Head of caudate nucleus (tissue), 42 donors: ENCODE measurements around the gene GATB.

Experiments
- DNase-seq, 42 donors: peaks; one replicate each; pipeline versions ENCODE4 v3.0.0 to v3.0.0-alpha.2; 2020 to 2021; ENCODE audit warnings: mixed read lengths in 7 of 42
- intact Hi-C: fragments of 100-400 bp; cut with DNase I; formaldehyde crosslinking; loops from one replicate; pipeline ENCODE4 v1.15.0; 2022

Gene GATB

DNA sequence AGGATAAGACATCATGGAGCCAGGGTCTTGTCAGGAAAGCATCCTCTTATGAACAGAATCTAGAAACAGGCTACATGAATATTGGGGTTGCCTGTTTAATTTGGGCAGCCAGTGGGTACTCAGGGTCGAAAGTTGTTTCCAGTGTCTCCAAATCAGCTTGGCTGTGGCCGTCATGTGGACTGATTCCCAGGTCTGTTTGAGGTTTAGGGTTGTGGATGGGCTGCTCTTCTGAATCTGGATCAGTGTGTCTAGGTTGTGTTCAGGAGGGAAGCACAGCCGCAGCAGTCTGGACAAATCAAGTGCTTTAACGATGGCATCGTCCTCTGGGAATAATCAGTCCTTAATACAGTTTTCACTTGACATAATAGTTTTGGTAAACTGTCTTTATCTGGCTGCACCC lies 94.3 kb downstream of the GATB start:
- intact Hi-C loops, result no loop called here
- DNase-seq, result no peak

GRCh38 chr4:151665785-151666127 lies 95.1 kb downstream of the GATB start:
- intact Hi-C loops, result no loop called here
- DNase-seq, result no peak

DNA sequence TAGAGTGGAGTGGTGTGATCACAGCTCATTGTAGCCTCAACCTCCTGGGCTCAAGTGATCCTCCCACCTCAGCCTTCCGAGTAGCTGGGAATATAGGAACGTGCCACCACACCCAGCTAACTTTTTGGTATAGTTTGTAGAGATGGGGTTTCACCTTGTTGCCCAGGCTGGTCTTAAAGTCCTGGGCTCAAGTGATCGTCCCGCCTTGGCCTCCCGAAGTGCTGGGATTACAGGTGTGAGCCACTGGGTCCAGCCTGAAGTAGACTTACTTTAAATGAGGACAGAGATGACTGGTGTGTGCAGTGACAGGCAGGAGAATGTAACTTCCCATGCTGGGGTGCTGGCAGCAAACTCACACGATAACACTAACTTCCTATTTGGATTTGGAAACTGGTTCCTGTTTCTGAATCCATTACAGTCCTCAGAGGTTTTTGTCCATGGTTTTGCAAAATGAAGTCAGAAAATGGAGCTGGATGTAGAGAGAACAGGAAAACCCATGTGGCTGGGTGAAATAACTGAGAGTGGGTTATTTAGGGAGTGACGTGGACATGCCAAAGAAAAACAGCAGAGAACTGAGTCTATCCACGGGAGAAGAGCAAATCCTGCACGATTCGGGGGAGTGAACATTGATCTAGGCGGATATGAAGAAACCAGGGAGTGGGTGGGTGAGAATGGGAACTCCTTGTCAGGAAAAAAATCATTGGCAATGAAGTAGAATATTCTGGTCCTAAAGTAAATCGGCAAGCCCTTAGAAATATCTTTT lies 95.6 kb downstream of the GATB start:
- intact Hi-C loops, result no loop called here
- DNase-seq, result peak in 12 of 42 donors; percentile 14 to 66 (median 40)

DNA sequence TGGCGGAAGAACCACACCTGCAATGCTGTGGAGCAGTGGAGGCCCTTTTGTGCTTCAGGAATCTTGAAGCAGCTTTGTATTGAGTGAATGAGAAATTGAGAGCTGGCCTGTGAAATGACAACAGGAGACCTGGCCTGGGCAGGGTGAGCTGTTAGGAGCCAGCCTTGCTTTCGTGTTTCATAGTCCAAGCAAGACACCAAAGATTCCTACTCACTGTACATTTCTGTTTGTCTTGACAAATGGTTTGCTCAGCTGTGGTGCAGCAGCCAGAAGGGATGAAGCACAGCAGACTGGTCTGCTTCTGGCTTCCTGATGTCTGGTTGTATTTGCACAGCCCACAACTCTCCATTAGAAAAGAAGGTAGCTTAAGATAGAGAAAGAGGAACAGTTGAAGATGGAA lies 96.5 kb downstream of the GATB start:
- no peak for DNase-seq
- intact Hi-C loops, result no loop called here

DNA sequence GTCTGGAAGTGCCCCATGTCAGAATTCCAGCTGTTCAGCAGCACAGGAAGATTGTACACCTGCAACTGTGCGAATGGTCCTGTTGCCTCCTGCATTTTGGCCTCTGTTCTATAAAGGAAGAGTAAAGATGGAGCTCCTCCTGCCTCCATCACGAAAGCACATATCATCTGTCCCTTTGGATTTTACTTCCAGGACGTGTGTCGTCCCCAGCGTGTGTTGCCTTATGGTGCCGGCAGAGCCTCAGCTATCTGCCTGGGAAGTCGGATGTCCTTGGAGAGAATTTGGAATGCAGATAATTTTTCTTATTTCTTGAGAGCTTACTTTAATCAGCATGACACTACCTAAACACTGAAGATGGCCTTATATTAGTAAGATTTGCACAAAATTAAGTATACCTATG lies 97.7 kb downstream of the GATB start:
- intact Hi-C loops, result no loop called here

DNA sequence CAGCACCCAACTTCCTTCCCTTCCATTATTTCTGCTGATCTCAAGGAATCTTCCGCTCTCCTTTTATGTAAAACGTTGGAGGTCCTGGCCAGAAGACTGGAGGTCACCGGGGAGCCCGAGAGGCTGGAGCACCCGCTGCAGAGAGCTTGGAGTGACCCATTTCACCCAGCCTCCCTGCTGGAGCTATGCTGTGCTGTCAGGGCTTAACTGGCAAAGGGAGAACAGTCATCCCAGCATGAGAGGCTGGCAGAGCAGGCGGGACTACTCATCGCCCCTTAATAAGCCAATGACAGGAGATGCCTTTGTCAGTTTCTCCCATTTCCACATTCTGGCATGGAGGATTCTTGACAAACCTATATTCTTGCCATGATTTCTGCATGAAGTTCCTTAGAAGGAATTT lies 98.9 kb downstream of the GATB start:
- intact Hi-C loops, result no loop called here
- no peak for DNase-seq

More for the DNA sequence above, 97.7 kb downstream of the GATB start:
- DNase-seq, result no peak

GRCh38 chr4:151660676-151661075 lies 100.1 kb downstream of the GATB start:
- DNase-seq, result no peak
- intact Hi-C loops, result no loop called here

- intact Hi-C loops, result no loop called here
- DNase-seq, result peak in 13 of 42 donors; percentile 12 to 58 (median 42)
Measured at GRCh38 chr4:151659601-151660364, 101.0 kb downstream of the GATB start.

GRCh38 chr4:151658959-151659600 lies 101.7 kb downstream of the GATB start:
- intact Hi-C loops, result no loop called here
- no peak for DNase-seq

- DNase-seq, result no peak
- intact Hi-C loops, result no loop called here
Measured at GRCh38 chr4:151657896-151658295, 102.9 kb downstream of the GATB start.

- intact Hi-C loops, result no loop called here
- DNase-seq, result no peak
Measured at GRCh38 chr4:151656058-151656457, 104.7 kb downstream of the GATB start.

- intact Hi-C loops, result no loop called here
- no peak for DNase-seq
Measured at GRCh38 chr4:151653548-151653918, 107.3 kb downstream of the GATB start.

- intact Hi-C loops, result no loop called here
- DNase-seq, result no peak
Measured at GRCh38 chr4:151652841-151653547, 107.8 kb downstream of the GATB start.

- no peak for DNase-seq
- intact Hi-C loops, result no loop called here
Measured at GRCh38 chr4:151651496-151651895, 109.3 kb downstream of the GATB start.

GRCh38 chr4:151649479-151649878 lies 111.3 kb downstream of the GATB start:
- DNase-seq, result no peak
- intact Hi-C loops, result no loop called here

- intact Hi-C loops, result no loop called here
- no peak for DNase-seq
Measured at GRCh38 chr4:151646322-151646721, 114.5 kb downstream of the GATB start.

GRCh38 chr4:151644622-151645021 lies 116.2 kb downstream of the GATB start:
- DNase-seq, result no peak
- intact Hi-C loops, result no loop called here

- intact Hi-C loops, result no loop called here
- no peak for DNase-seq
Measured at GRCh38 chr4:151643564-151643963, 117.2 kb downstream of the GATB start.

DNA sequence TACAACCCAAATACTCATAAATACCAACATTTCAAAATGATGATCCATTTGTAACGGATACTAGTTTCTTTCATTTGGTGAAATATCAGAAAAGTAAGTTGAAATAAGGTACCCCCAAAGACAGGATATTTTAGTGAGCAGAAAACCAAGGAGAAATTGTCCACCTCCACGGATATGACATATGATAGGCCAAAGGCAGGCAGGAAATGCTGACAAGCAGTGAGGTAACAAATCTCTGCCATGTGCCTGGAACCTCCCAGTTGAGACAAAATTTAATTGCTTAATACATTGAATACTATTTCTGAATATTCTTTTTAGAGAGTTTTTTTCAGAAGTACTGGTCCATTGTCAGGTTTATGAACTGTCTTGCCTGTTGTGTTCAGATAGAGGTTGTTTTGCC lies 118.8 kb downstream of the GATB start:
- intact Hi-C loops, result no loop called here
- no peak for DNase-seq

- DNase-seq, result no peak
- intact Hi-C loops, result no loop called here
Measured at GRCh38 chr4:151641167-151641566, 119.6 kb downstream of the GATB start.
